Subcutaneous abdominal adipose tissue (tissue), 5 donors: ENCODE data around the gene ATP11A.
"Not testable (repeated sequence)": the region's sequence is repeated elsewhere in the genome, so short reads cannot be mapped to it uniquely, and the experiment has no call there.

Experiments
- H3K27ac ChIP-seq: one replicate; pipeline ENCODE4 v1.7.0; 2013; ENCODE audit warnings: low read depth, mild to moderate bottlenecking, inconsistent platforms, low read length, moderate library complexity
- H3K27me3 ChIP-seq, 5 donors: one replicate each; pipeline ENCODE4 v1.7.0; 2013; ENCODE audit warnings: low read length in 5 of 5, inconsistent platforms in 1 of 5; ENCODE audit not compliant: control insufficient read depth in 5 of 5, insufficient read depth in 4 of 5
- H3K36me3 ChIP-seq, 5 donors: one replicate each; pipeline ENCODE4 v1.7.0; 2013; ENCODE audit warnings: low read length in 5 of 5; ENCODE audit not compliant: control insufficient read depth in 5 of 5, insufficient read depth in 5 of 5
- H3K4me1 ChIP-seq, 5 donors: one replicate each; pipeline ENCODE4 v1.7.0; 2013; ENCODE audit warnings: low read length in 5 of 5, mild to moderate bottlenecking in 3 of 5, moderate library complexity in 1 of 5; ENCODE audit not compliant: control insufficient read depth in 5 of 5, insufficient read depth in 5 of 5
- H3K4me3 ChIP-seq, 5 donors: one replicate each; pipeline ENCODE4 v1.7.0; 2013; ENCODE audit warnings: low read length in 5 of 5, low read depth in 1 of 5
- H3K9ac ChIP-seq, 5 donors: one replicate each; pipeline ENCODE4 v1.7.0; 2013; ENCODE audit warnings: low read length in 5 of 5, mild to moderate bottlenecking in 4 of 5, moderate library complexity in 3 of 5
- H3K9me3 ChIP-seq, 5 donors: one replicate each; pipeline ENCODE4 v1.7.0; 2013; ENCODE audit warnings: low read length in 5 of 5; ENCODE audit not compliant: control insufficient read depth in 5 of 5
- donor health status: healthy.
- donor health status: healthy.
- donor health status: healthy.
- donor health status: healthy.
- donor health status: healthy.

ATP11A gene

GRCh38 chr13:112800807-112801206, 111.0 kb downstream of the ATP11A start:
- H3K4me1 ChIP-seq, H3K36me3 ChIP-seq, H3K9me3 ChIP-seq, H3K9ac ChIP-seq, H3K27me3 ChIP-seq, H3K4me3 ChIP-seq, H3K27ac ChIP-seq: not testable (repeated sequence)

- no peaks in the 10 kb centered on the region for H3K4me1 ChIP-seq
- no peak overlapping the region for H3K9ac ChIP-seq
- no peak overlapping the region for H3K4me3 ChIP-seq
- no peak overlapping the region for H3K27ac ChIP-seq
- H3K36me3 ChIP-seq: peaks cover 0 to 18% (median 15%) of the 10 kb centered on the region in 5 donors
- no peaks in the 10 kb centered on the region for H3K27me3 ChIP-seq
- no peaks in the 10 kb centered on the region for H3K9me3 ChIP-seq
Observed at GRCh38 chr13:112802802-112803195, 113.0 kb downstream of the ATP11A start.

GRCh38 chr13:112803422-112803821, 113.6 kb downstream of the ATP11A start:
- peaks cover 0 to 22% (median 15%) of the 10 kb centered on the region in 5 donors for H3K36me3 ChIP-seq
- no peaks in the 10 kb centered on the region for H3K9me3 ChIP-seq
- H3K9ac ChIP-seq: no peak overlapping the region
- H3K4me3 ChIP-seq: no peak overlapping the region
- H3K4me1 ChIP-seq: no peaks in the 10 kb centered on the region
- no peak overlapping the region for H3K27ac ChIP-seq
- no peaks in the 10 kb centered on the region for H3K27me3 ChIP-seq

GRCh38 chr13:112804374-112804773, 114.5 kb downstream of the ATP11A start:
- H3K4me1 ChIP-seq: no peaks in the 10 kb centered on the region
- no peak overlapping the region for H3K9ac ChIP-seq
- H3K27me3 ChIP-seq: no peaks in the 10 kb centered on the region
- H3K27ac ChIP-seq: no peak overlapping the region
- H3K9me3 ChIP-seq: no peaks in the 10 kb centered on the region
- no peak overlapping the region for H3K4me3 ChIP-seq
- peaks cover 0 to 30% (median 20%) of the 10 kb centered on the region in 5 donors for H3K36me3 ChIP-seq

- Histone ChIP-seq H3K36me3 (peaks cover 0 to 44% (median 25%) of the 10 kb centered on the region in 5 donors), H3K27me3 (no peaks in the 10 kb centered on the region), H3K9ac (no peak overlapping the region), H3K27ac (no peak overlapping the region), H3K4me1 (no peaks in the 10 kb centered on the region), H3K9me3 (no peaks in the 10 kb centered on the region), H3K4me3 (no peak overlapping the region)
Observed at GRCh38 chr13:112806739-112807652, 117.2 kb downstream of the ATP11A start.

DNA sequence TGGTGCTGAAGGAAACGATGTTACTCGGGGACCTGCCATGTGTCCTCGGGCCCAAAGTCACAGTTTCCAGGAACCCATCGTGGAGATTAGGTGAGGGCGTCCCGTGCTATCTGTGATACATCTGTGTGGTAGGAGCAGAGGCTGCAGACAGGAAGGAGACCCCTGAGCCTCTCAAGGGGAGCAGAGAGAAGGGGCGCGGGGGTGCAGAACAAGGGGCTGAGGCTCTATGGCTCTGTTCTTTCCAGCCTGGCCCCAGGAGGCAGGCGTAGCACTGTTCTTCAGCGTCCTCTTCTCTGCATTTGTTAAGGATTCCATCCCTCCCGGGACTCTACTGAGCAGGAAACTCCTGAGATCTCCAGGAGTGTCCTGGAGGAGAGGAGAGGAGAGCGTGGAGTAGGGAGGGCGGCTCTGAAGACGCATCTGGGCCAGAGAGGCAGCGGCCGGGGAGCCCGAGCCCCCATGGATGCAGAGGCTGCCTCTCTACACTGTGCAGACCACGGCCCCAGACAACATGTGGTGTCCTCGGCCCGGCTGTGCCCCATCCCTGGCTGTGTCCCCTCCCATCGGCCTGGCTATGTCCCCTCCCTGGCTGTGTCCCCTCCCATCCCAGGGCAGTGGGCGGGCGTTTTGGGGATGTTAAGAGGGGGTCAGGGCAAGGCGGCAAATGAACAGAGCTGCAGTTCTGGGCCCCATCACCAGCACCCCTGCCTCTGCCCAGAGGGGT, 118.0 kb downstream of the ATP11A start:
- H3K9ac ChIP-seq: no peak overlapping the region
- H3K27me3 ChIP-seq: no peaks in the 10 kb centered on the region
- peaks cover 0 to 52% (median 25%) of the 10 kb centered on the region in 5 donors for H3K36me3 ChIP-seq
- H3K4me3 ChIP-seq: no peak overlapping the region
- H3K9me3 ChIP-seq: peaks cover 0 to 2% (median 0%) of the 10 kb centered on the region in 5 donors
- H3K27ac ChIP-seq: no peak overlapping the region
- H3K4me1 ChIP-seq: peaks cover 0 to 2% (median 0%) of the 10 kb centered on the region in 5 donors

DNA sequence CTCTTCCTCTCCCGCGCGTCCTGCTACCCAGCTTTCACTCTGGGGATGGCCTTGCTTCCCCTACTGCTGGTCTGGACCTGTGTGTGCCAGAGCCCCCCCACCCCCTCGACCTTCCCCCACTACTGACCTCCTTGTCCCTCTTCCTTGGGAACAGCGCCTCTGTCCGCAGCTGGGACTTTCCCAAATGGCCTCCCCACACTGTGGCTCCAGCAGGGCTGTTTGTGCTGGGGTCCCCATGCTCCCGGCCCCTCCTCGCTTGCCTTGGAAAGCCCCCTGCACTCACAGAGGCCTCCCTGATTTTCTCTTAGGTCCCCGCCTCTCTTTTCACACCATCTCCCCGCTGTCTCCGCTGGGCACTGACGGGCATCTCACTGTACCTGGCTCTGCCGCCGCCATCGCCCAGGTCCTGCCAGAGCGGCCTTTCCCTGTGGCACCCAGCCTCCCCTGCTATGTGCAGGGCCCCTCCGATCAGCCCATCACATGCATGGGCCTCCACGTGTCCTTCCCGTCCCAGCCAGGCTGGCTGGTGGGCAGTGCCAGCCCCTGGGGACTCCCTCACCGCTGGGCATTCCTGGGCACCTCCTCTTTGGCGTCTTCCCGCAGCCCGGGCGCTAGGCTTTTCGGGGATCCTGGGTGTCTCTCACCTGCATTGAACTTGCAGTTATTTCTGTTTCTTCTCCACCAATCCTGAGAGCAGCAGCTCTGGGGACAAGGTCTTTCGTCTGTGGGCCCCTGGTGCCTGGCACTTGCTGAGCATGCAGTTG, 118.7 kb downstream of the ATP11A start:
- Histone ChIP-seq H3K9ac (no peak overlapping the region), H3K27me3 (no peaks in the 10 kb centered on the region), H3K27ac (no peak overlapping the region), H3K36me3 (peaks cover 0 to 57% (median 27%) of the 10 kb centered on the region in 5 donors), H3K4me3 (no peak overlapping the region), H3K9me3 (peaks cover 0 to 5% (median 1%) of the 10 kb centered on the region in 5 donors), H3K4me1 (peaks cover 0 to 2% (median 0%) of the 10 kb centered on the region in 5 donors)

DNA sequence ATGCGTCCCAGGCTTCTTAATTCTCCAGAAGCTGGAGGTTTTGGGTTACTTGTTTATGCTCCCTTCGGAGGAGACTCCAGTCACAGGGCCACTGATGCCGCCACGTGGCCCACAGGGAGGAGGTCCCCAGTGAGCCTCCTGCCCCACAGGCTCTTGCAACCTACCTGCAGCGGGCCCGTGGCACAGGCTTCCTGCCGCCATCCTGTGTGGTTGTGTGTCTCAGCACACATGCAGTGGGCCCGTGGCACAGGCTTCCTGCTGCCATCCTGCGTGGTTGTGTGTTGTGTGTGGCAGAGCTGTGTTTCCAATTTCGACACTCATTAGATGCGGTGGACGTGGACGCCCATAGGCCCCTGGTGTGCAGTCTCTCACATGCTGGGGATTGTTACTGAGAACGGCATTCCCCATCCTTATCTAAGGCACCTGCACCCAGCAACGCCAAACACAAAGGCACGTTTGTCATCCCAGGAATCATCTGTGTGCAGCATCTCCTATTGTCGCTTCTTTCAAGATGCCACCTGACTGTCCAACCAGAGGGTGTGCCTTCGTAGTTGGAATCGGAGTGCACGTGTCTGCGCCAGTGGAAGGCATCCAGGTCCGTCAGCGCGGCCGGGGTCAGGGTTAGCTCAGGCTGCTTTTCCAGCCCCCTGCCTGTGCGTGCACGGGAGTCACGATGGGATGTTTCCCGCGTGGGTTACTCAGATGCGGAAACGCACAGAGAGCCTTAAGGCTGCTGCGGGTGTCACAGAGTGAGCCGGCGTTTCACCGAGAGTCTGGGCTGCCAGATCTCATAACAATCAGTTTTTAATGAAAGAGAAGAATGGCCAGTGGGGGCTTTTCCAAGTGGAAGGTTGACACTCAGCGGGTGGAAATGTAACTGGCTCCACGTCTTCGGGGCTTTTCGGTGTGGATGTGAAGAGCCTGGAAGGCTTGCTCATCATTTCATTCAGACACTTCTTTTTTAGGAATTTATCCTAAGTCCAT, 119.8 kb downstream of the ATP11A start:
- Histone ChIP-seq H3K36me3 (peaks cover 0 to 57% (median 28%) of the 10 kb centered on the region in 5 donors), H3K4me3 (no peak overlapping the region), H3K27me3 (no peaks in the 10 kb centered on the region), H3K9me3 (peaks cover 0 to 6% (median 2%) of the 10 kb centered on the region in 5 donors), H3K9ac (no peak overlapping the region), H3K4me1 (peaks cover 0 to 2% (median 0%) of the 10 kb centered on the region in 5 donors), H3K27ac (no peak overlapping the region)

DNA sequence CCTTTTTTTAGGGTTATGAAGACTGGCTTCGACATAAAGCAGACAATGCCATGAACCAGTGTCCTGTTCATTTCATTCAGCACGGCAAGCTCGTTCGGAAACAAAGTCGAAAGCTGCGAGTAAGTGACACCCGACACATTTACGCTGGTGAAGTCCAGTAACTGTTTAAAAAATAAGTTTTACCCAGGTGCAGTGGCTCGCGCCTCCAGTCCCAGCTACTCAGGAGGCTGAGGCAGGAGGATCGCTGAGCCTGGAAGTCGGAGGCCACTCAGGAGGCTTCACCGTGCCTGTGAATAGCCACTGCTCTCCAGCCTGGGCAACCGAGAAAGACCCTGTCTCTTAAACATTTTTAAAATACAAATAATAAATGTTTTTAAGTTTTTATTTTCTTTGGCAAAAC, 120.8 kb downstream of the ATP11A start:
- H3K36me3 ChIP-seq: peaks cover 0 to 66% (median 33%) of the 10 kb centered on the region in 5 donors

More for the DNA sequence above, 120.8 kb downstream of the ATP11A start:
- Histone ChIP-seq H3K9ac (no peak overlapping the region), H3K27me3 (no peaks in the 10 kb centered on the region), H3K4me3 (no peak overlapping the region), H3K4me1 (peaks cover 0 to 2% (median 0%) of the 10 kb centered on the region in 5 donors), H3K27ac (no peak overlapping the region), H3K9me3 (peaks cover 0 to 6% (median 2%) of the 10 kb centered on the region in 5 donors)
